Activated B cell treated with CpG ODN at 0.5 μM for 24 hours (primary cell): ENCODE results near the gene RGS7. TPM values are rescaled to one million over a fixed set of nuclear protein-coding genes. Genes with fewer than 3 reads are reported as not detected.

ENCODE experiments used
- ATAC-seq: fragments of 200-7000 bp; cut with Tn5 transposase; one replicate; pipeline ENCODE4 v1.10.0; 2021; ENCODE audit warnings: low read depth, mild to moderate bottlenecking, moderate library complexity
- CTCF ChIA-PET: fragments of 350-600 bp; sonication (Branson Sonifier 250); formaldehyde crosslinking; loops from one replicate; lab custom pipeline; 2021; ENCODE audit warnings: antibody characterized with exemption; lab: Charles Lee
- POLR2A ChIA-PET: fragments of 350-600 bp; sonication (Branson Sonifier 250); formaldehyde crosslinking; loops from one replicate; lab custom pipeline; 2021; ENCODE audit warnings: antibody characterized with exemption; lab: Charles Lee
- DNase-seq: peaks from one replicate; pipeline ENCODE4 v3.0.0; 2022
- H3K27ac Mint-ChIP-seq: one replicate; pipeline ENCODE4 v1.8.0; 2020; ENCODE audit warnings: mixed read lengths
- H3K27me3 Mint-ChIP-seq: one replicate; pipeline ENCODE4 v1.8.0; 2021; ENCODE audit warnings: mixed read lengths
- H3K36me3 Mint-ChIP-seq: one replicate; pipeline ENCODE4 v1.8.0; 2021; ENCODE audit warnings: low read depth, mixed read lengths
- H3K4me1 Mint-ChIP-seq: one replicate; pipeline ENCODE4 v1.8.0; 2021; ENCODE audit warnings: mixed read lengths
- H3K4me3 Mint-ChIP-seq: one replicate; pipeline ENCODE4 v1.8.0; 2020; ENCODE audit warnings: mild to moderate bottlenecking, mixed read lengths
- H3K9me3 Mint-ChIP-seq: one replicate; pipeline ENCODE4 v1.8.0; 2020; ENCODE audit warnings: mixed read lengths
- intact Hi-C: fragments of 100-400 bp; cut with micrococcal nuclease; formaldehyde crosslinking; loops from one replicate; pipeline ENCODE4 v1.15.1; 2024
- total RNA-seq: library from RNA; stranded (reverse); gene quantifications from 2 replicates; pipeline ENCODE4 v1.2.3, GENCODE V29; 2022
- TF ChIP-seq, protein P1 (sequence below): fragments of 200-600 bp; IDR thresholded peaks from one replicate; pipeline ENCODE4 v1.8.0; 2022; ENCODE audit warnings: antibody characterized with exemption, mild to moderate bottlenecking

RGS7 gene
- total RNA-seq, 1 donor from 2014 or later, result 0.49 TPM

DNA sequence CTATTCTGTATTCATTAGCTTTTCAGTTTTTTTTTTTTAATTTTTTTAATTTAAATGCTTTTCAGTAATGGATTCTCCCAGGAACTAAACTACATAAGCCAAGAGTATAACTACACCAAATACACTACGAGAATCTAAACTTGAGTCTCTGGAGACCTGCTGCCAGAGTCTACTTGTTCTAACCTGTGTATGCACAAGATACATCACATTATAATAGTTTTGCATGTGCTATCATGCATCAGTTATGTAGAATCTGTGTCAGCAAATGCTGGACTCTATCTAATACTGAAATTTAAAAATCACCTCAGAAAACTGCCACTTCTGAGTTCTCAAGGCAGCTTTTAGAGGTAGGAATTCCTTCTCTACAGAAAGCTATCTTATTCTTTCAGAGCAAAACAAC lies 598.7 kb downstream of the RGS7 start:
- no peak for ATAC-seq
- TF ChIP-seq, protein P1, sequence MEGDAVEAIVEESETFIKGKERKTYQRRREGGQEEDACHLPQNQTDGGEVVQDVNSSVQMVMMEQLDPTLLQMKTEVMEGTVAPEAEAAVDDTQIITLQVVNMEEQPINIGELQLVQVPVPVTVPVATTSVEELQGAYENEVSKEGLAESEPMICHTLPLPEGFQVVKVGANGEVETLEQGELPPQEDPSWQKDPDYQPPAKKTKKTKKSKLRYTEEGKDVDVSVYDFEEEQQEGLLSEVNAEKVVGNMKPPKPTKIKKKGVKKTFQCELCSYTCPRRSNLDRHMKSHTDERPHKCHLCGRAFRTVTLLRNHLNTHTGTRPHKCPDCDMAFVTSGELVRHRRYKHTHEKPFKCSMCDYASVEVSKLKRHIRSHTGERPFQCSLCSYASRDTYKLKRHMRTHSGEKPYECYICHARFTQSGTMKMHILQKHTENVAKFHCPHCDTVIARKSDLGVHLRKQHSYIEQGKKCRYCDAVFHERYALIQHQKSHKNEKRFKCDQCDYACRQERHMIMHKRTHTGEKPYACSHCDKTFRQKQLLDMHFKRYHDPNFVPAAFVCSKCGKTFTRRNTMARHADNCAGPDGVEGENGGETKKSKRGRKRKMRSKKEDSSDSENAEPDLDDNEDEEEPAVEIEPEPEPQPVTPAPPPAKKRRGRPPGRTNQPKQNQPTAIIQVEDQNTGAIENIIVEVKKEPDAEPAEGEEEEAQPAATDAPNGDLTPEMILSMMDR, result no peak
- no peaks in the 10 kb centered on the region for H3K4me1 Mint-ChIP-seq

DNA sequence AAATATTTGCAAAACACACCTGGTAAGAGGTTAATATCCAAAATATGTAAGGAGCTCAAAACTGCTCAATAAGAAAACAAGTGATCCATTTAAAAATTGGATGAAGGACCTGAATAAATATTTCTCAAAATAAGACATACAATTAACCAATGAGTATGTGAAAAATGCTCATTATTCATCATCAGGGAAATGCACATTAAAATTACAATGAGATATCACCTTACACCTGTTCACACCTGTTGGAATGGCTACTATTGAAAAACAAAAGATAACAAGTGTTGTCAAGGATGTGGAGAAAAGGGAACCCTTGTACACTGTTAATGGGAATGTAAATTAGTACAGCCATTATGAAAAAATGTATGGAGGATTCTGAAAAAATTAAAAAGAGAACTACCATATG lies 609.1 kb downstream of the RGS7 start:
- Mint-ChIP-seq H3K4me3 (no peak overlapping the region), H3K27me3 (no peaks in the 10 kb centered on the region), H3K36me3 (no peaks in the 10 kb centered on the region), H3K27ac (no peak overlapping the region), H3K4me1 (no peaks in the 10 kb centered on the region), H3K9me3 (no peaks in the 10 kb centered on the region)
- CTCF ChIA-PET, result no interaction called here
- TF ChIP-seq, protein P1, result no peak
- intact Hi-C loops, result no loop called here
- POLR2A ChIA-PET, result no interaction called here
- ATAC-seq (no peak), DNase-seq (no peak)

More for the DNA sequence above, 598.7 kb downstream of the RGS7 start:
- CTCF ChIA-PET, result no interaction called here
- H3K27ac Mint-ChIP-seq, result no peak overlapping the region
- intact Hi-C loops, result no loop called here
- no peaks in the 10 kb centered on the region for H3K36me3 Mint-ChIP-seq
- H3K4me3 Mint-ChIP-seq, result no peak overlapping the region
- H3K9me3 Mint-ChIP-seq, result peaks cover 2% of the 10 kb centered on the region
- POLR2A ChIA-PET, result no interaction called here
- peaks cover 3% of the 10 kb centered on the region for H3K27me3 Mint-ChIP-seq
- no peak for DNase-seq

DNA sequence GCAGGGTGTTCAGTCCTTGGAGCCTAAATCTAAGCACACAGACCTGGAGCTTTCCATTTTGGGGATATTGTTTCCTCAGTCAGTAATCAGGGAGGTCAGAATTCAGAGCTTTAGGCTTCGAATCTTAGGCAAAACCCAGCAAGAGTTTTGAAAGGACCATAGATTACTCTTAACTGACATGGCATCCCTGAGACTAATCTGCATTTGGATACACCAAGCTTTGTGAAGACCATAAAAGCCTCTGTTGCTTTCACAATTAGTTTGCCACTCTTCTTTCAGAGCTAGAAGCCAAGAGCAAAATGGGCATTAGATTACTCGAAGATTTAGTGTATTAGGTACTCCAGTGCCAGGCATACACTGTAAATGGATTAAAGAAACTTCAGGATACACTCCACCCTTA lies 613.3 kb downstream of the RGS7 start:
- ATAC-seq, result no peak
- Mint-ChIP-seq H3K27me3 (no peaks in the 10 kb centered on the region), H3K4me3 (no peak overlapping the region), H3K27ac (no peak overlapping the region), H3K36me3 (no peaks in the 10 kb centered on the region), H3K9me3 (no peaks in the 10 kb centered on the region), H3K4me1 (no peaks in the 10 kb centered on the region)
- TF ChIP-seq, protein P1, result no peak
- ChIA-PET CTCF (no interaction called here), POLR2A (no interaction called here)
- no peak for DNase-seq
- intact Hi-C loops, result no loop called here

DNA sequence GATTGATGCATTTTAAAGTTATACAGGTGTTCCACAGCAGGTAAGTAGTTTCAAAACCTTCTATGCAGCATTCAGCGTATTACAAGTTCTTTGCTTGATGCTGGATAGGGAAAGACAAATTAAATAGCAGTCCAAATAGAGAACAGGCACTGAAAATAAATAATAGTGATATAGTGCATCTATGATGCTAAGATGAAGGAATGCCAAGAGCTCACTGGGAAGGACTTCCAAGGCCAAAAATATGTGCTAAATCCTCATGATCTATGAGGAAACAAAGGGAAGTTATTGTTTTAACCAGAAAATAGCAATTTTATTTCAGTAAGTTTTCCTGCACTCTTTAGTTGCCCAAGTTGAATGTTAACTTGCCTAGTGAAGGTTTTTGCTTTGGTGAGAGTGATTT lies 617.3 kb downstream of the RGS7 start:
- H3K9me3 Mint-ChIP-seq, result no peaks in the 10 kb centered on the region
- H3K36me3 Mint-ChIP-seq, result no peaks in the 10 kb centered on the region
- no peak overlapping the region for H3K27ac Mint-ChIP-seq
- ATAC-seq, result no peak
- no peak overlapping the region for H3K4me3 Mint-ChIP-seq
- CTCF ChIA-PET, result no interaction called here
- DNase-seq, result no peak
- H3K27me3 Mint-ChIP-seq, result no peaks in the 10 kb centered on the region
- no peaks in the 10 kb centered on the region for H3K4me1 Mint-ChIP-seq
- TF ChIP-seq, protein P1, result no peak
- POLR2A ChIA-PET, result no interaction called here
- intact Hi-C loops, result no loop called here

DNA sequence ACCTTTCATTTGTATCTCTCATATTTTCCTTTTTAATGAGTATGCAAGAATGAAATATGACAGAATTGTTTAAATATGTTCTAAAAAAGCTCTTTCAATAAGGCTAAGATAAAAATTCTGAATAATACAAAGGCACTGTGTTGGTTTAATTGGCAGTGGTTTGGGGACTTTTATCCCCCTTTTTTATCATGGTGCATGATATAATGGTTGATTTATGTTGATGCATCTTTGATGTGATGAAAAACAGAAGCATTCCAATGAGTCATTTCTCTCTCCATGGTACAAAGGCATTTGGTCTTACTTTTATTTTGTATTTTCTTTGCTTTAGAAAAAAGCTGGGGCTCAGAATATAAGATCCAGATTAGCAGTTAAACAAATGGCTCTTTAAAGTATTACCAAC lies 617.9 kb downstream of the RGS7 start:
- ATAC-seq, result no peak
- DNase-seq, result no peak
- Mint-ChIP-seq H3K27ac (no peak overlapping the region), H3K27me3 (no peaks in the 10 kb centered on the region), H3K4me3 (no peak overlapping the region), H3K9me3 (peaks cover 2% of the 10 kb centered on the region), H3K4me1 (no peaks in the 10 kb centered on the region), H3K36me3 (no peaks in the 10 kb centered on the region)
- TF ChIP-seq, protein P1, result no peak
- ChIA-PET CTCF (no interaction called here), POLR2A (no interaction called here)
- intact Hi-C loops, result no loop called here
